ENCODE results near the gene BPIFA3. TPM values are rescaled to one million over a fixed set of nuclear protein-coding genes. Genes with fewer than 3 reads are reported as not detected.

The BPIFA3 gene
- total RNA-seq, 1 donor = not detected

DNA sequence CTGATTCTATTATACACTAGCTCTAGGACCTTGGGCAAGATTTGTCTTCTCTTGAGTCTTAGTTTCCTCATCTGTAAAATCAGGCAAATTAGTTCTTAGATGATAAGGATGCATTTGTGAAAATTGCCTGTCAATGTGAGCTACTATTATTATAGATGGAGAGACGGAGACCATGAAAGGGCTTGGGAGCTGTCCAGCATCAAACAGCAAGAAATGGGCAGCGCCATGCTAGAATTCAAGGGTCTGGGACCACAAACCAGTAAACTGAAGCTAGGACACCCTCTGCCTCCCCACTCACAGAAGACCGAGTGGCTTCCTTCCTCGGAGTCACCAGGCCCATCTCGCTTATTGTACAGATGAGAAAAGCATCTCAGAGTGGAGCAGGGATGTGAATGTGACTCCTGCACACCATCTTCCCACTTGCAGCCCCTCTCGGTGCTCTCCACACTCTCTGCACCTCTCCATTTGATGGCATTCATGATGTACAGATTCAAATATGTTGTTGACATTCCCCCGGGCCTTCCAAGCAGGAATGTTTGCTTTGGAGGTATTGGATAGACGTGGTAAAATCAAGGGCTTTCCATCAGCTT is 24.1 kb upstream of the BPIFA3 start:
- H3K4me1 ChIP-seq (ENCODE audit: insufficient read depth, low read length) = no peaks in the 10 kb centered on the region
- H3K4me3 ChIP-seq (ENCODE audit: low read length) = no peak overlapping the region
- H3K9me3 ChIP-seq (ENCODE audit: low read depth, low read length) = no peaks in the 10 kb centered on the region
- no peaks in the 10 kb centered on the region for H3K27me3 ChIP-seq (ENCODE audit: insufficient read depth, low read length)

DNA sequence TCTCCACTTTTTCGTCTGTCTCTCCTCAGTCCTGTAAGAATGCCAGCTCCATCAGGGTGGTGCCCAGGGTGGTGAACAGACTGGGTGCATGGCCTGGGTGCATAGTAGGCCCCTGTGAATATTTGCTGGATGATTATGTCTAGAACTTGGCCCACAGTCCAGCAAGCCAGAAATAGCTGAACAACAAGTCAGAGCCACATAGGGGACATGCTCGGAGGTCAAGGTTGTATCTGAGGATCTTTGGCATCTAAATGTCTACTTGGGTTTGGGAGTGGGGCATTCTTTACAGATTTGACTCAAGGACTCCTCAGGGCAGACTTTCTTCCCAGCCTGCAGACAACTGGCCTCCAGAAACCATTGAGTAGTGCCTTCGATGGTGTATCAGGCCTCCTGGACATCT is 18.1 kb upstream of the BPIFA3 start:
- no peaks in the 10 kb centered on the region for H3K27me3 ChIP-seq (ENCODE audit: insufficient read depth, low read length)
- no peaks in the 10 kb centered on the region for H3K4me1 ChIP-seq (ENCODE audit: insufficient read depth, low read length)
- H3K4me3 ChIP-seq (ENCODE audit: low read length) = no peak overlapping the region
- H3K9me3 ChIP-seq (ENCODE audit: low read depth, low read length) = no peaks in the 10 kb centered on the region

DNA sequence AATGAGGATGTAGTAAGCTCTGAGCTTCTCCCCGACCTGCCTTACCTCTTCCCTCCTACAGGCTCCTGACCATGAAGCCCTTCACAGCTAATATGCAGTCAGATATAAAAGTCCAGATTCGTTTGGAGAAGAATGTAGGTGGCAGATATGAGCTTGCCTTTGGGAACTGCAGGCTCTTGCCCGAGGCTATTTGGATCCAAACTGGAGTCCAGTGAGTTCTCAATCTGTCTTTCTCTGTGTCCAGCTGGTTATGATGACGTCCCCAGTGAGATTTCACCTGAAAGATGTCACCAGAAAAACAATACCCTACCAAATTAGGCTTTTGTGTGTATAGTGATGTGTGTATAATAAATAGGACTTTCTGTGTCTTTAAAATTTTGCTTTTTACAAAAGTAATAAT is 14.7 kb upstream of the BPIFA3 start:
- H3K27me3 ChIP-seq (ENCODE audit: insufficient read depth, low read length) = no peaks in the 10 kb centered on the region
- H3K4me3 ChIP-seq (ENCODE audit: low read length) = no peak overlapping the region
- no peaks in the 10 kb centered on the region for H3K4me1 ChIP-seq (ENCODE audit: insufficient read depth, low read length)

DNA sequence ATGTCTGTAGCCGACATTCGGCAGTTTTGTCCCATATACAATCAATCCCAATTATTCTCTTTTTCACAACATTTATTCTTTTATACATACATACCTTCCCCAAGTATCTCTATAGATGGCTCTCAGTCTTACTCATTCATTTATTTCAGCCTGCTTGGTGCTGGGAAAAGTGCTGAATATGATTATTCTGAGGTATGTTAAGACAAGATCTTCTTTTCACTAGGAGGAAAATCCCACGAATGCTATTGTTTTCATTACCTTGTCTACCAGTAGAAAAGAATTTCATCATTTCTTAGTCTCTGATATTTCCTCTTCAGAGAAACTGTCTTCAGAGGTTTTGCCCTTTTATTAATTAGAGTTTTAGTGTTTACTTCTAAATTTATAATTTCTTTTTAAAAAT is 13.7 kb upstream of the BPIFA3 start:
- Histone ChIP-seq H3K4me1 (ENCODE audit: insufficient read depth, low read length) (no peaks in the 10 kb centered on the region), H3K27me3 (ENCODE audit: insufficient read depth, low read length) (no peaks in the 10 kb centered on the region), H3K9me3 (ENCODE audit: low read depth, low read length) (no peaks in the 10 kb centered on the region), H3K4me3 (ENCODE audit: low read length) (no peak overlapping the region)

More for the DNA sequence above, 14.7 kb upstream of the BPIFA3 start:
- no peaks in the 10 kb centered on the region for H3K9me3 ChIP-seq (ENCODE audit: low read depth, low read length)

DNA sequence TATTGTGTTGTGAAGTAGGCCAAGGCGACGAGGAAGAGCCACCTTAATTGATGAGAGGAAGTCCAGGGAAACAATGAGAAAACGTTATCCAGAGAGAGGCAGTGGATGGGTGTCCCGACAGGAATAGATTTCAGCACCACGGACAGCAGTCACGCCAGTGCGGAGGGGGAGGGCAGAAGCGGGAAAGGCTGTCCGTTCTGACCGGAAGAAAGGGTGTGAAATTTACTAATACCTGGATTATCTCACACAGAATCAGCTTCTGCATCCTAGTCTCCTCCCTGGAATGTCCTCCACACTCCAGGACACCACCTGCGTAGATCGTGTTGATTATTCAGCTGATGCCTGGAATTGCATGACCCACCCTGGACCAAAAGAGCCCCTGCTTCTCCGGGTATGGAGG is 7.4 kb upstream of the BPIFA3 start:
- H3K4me3 ChIP-seq (ENCODE audit: low read length) = no peak overlapping the region
- H3K27me3 ChIP-seq (ENCODE audit: insufficient read depth, low read length) = peaks cover 5% of the 10 kb centered on the region
- H3K4me1 ChIP-seq (ENCODE audit: insufficient read depth, low read length) = no peaks in the 10 kb centered on the region
- no peaks in the 10 kb centered on the region for H3K9me3 ChIP-seq (ENCODE audit: low read depth, low read length)

DNA sequence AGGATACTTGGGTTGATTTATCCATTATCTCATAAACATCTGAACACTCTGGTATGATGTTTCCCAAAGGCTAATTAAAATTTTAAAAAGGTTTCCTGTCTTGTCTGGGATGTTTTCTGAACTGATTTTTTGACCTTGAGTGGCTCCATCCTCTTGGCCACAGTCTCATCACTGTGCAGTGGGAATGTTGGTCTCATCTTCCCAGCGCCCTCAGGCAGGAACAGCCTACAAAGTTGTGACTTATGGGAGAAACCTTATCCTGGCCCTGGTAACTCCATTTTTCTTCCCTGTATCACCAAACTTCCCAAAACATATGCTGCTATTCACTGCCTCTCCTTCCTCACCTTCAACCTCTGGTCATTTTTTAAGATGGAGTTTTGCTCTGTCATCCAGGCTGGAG is 6.8 kb upstream of the BPIFA3 start:
- no peaks in the 10 kb centered on the region for H3K4me1 ChIP-seq (ENCODE audit: insufficient read depth, low read length)
- no peak overlapping the region for H3K4me3 ChIP-seq (ENCODE audit: low read length)
- peaks cover 5% of the 10 kb centered on the region for H3K27me3 ChIP-seq (ENCODE audit: insufficient read depth, low read length)
- H3K9me3 ChIP-seq (ENCODE audit: low read depth, low read length) = no peaks in the 10 kb centered on the region

DNA sequence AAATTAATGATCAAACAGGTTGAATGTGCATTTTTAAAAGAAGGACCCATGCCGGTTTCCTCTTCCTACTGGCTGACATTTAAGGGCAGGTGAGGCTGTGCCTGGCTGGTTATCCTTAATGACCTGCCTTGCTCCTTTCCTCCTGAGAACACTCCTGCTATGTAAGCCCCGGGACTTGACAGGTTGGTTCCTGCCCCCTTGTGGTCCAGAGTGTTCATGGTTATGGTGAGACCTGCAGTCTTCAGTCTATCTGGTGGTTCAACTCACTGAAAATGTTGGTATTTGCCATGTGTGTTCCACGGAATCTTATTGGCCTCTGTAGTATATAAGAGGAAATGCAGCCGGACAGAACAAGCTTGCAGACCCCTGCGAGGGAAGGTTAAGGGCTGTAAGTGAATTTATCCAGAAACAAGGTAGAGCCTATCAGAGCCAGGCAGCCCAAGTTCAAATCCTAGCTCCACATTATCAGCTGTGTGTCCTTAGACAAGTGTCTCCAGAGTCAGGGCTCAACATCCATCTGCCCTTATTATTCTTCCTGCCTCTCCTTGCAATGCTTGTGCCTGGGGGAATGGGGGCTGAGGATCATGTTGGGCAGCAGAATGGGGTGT is 5.2 kb upstream of the BPIFA3 start:
- Histone ChIP-seq H3K9me3 (ENCODE audit: low read depth, low read length) (no peaks in the 10 kb centered on the region), H3K4me1 (ENCODE audit: insufficient read depth, low read length) (no peaks in the 10 kb centered on the region), H3K4me3 (ENCODE audit: low read length) (no peak overlapping the region), H3K27me3 (ENCODE audit: insufficient read depth, low read length) (peaks cover 5% of the 10 kb centered on the region)

DNA sequence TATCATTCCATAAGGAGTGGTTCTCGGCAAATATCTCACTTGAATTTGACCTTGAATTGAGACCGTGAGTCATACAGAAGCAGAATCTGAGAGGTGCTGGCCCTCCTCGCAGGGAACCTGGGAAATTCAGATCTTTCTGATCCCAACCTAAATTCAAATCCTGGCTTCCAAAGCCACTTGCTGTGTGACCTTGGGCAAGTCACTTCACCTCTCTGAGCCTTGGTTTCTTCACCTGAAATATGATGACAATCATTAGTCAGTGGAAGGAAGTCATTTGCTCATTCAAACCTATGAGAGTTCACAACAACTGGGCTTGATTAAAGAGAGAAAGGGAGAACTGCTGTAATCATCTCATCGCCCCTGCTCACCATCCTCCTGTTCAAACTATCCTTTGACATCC is 7.2 kb downstream of the BPIFA3 start:
- no peaks in the 10 kb centered on the region for H3K9me3 ChIP-seq (ENCODE audit: low read depth, low read length)

DNA sequence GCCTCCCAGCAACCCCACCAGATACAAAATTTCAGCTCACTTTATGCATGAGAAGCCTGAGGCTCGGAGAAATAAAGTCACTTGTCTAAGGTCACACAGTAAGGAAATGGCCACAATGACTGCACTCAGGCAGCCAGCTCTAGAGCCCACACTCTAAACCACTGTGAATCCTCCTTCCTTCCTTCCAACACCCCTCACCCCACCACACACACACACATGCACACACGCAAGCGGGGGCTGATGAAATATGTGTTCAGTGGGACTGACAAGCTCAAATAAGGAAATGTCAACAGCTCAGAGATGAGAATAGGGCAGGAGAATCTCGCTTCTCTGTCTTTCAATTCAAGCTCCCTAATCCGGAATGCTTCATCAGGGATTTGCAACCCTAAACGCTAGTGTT is 12.7 kb downstream of the BPIFA3 start:
- Histone ChIP-seq H3K4me3 (ENCODE audit: low read length) (no peak overlapping the region), H3K4me1 (ENCODE audit: insufficient read depth, low read length) (no peaks in the 10 kb centered on the region)

More for the DNA sequence above, 7.2 kb downstream of the BPIFA3 start:
- Histone ChIP-seq H3K4me3 (ENCODE audit: low read length) (no peak overlapping the region), H3K27me3 (ENCODE audit: insufficient read depth, low read length) (no peaks in the 10 kb centered on the region), H3K4me1 (ENCODE audit: insufficient read depth, low read length) (no peaks in the 10 kb centered on the region)

DNA sequence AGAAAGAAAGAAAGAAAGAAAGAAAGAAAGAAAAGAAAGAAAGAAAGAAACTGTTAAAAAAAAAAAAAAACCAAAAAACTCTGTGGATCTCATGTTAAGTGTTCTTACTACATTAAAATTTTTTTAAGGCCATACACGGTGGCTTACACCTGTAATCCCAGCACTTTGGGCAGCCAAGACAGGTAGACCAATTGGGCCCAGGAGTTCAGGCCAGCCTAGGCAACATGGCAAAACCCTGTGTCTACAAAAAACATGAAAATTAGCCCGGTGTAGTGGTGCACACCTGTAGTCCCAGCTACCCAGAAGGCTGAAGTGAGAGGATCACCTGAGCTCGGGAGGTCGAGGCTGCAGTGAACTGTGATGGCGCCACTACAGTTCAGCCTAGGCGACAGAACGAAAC is 14.1 kb downstream of the BPIFA3 start:
- H3K9me3 ChIP-seq (ENCODE audit: low read depth, low read length) = no peaks in the 10 kb centered on the region
- no peaks in the 10 kb centered on the region for H3K27me3 ChIP-seq (ENCODE audit: insufficient read depth, low read length)
- H3K4me1 ChIP-seq (ENCODE audit: insufficient read depth, low read length) = no peaks in the 10 kb centered on the region
- no peak overlapping the region for H3K4me3 ChIP-seq (ENCODE audit: low read length)

More for the DNA sequence above, 12.7 kb downstream of the BPIFA3 start:
- no peaks in the 10 kb centered on the region for H3K9me3 ChIP-seq (ENCODE audit: low read depth, low read length)
- no peaks in the 10 kb centered on the region for H3K27me3 ChIP-seq (ENCODE audit: insufficient read depth, low read length)

DNA sequence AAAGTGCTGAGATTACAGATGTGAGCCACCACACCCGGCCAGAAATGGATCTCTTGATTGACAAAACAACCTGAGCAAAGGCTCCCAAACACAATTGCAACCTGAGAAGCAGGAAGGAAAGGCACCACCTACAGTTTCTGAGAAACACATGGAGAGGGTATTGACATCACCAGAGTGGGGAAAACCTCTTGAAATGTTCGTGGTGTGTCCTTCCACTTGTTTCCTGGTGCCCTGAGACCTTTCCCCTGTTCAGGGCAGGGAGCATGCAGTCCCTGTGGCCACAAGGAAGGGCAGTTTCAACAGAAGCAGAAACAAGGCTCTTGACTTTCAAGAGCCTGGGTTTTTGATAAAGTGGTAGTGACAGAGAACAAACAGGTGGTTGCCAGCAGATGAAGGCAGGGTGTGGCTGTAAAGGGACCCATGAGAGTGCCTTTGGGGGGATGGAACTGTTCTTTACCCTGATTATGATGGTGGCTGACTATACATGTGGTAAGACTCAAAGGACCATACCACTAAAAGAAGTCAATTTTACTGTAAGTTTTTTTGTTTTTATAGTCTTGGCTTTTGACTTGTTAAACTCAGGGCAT is 15.4 kb downstream of the BPIFA3 start:
- no peaks in the 10 kb centered on the region for H3K9me3 ChIP-seq (ENCODE audit: low read depth, low read length)
- no peaks in the 10 kb centered on the region for H3K4me1 ChIP-seq (ENCODE audit: insufficient read depth, low read length)
- no peak overlapping the region for H3K4me3 ChIP-seq (ENCODE audit: low read length)
- no peaks in the 10 kb centered on the region for H3K27me3 ChIP-seq (ENCODE audit: insufficient read depth, low read length)

DNA sequence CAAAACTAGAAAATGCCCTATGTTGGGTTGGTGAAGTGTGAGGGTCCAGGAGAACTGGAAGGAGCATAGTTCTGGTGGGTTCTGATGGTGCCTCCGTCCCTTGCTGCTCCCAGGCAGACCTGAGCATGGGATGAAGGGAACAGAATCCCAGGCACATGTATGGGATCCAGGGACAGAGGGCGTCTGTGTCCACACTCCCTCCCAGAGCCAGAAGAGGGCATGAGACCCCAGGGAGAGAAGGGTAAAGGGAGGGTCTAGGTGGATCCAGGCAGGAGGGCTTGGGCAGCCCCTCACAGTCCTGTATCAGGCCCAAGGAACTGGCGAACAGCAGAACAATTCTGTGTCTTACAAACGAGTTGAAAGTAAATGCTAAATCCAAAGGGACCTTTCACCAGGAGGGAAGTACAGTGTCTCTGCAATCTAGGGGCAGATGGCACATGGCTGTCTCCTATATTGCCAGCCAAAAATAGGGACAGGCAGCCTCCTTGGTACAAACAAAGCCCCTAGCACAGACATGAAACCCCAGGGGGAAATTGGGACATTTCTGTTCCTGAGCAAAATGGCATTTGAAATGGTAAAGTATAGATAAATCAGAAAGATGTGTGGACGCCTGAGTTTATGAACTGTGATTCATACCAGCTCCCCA is 16.1 kb downstream of the BPIFA3 start:
- Histone ChIP-seq H3K4me1 (ENCODE audit: insufficient read depth, low read length) (no peaks in the 10 kb centered on the region), H3K4me3 (ENCODE audit: low read length) (no peak overlapping the region), H3K9me3 (ENCODE audit: low read depth, low read length) (no peaks in the 10 kb centered on the region), H3K27me3 (ENCODE audit: insufficient read depth, low read length) (no peaks in the 10 kb centered on the region)

DNA sequence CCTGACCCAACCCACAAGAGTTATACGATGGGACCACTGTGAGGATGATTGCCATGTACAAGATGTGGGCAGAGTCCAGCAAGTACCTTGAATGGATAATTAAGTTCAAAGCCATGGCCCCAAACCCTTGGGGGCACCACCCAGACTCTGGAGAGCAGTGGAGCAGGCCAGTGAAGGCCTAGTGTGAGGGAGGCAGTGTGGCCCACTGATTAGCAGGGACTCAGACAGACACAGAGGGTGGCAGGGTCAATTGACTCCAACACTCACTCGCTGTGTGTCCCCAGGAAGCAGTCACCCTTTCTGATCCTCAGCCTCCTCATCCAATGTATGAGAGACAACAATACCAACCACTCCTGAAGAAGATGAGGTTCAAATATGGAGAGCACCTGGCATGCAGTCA is 16.9 kb downstream of the BPIFA3 start:
- H3K27me3 ChIP-seq (ENCODE audit: insufficient read depth, low read length) = no peaks in the 10 kb centered on the region
- no peaks in the 10 kb centered on the region for H3K9me3 ChIP-seq (ENCODE audit: low read depth, low read length)
- no peaks in the 10 kb centered on the region for H3K4me1 ChIP-seq (ENCODE audit: insufficient read depth, low read length)
- no peak overlapping the region for H3K4me3 ChIP-seq (ENCODE audit: low read length)

DNA sequence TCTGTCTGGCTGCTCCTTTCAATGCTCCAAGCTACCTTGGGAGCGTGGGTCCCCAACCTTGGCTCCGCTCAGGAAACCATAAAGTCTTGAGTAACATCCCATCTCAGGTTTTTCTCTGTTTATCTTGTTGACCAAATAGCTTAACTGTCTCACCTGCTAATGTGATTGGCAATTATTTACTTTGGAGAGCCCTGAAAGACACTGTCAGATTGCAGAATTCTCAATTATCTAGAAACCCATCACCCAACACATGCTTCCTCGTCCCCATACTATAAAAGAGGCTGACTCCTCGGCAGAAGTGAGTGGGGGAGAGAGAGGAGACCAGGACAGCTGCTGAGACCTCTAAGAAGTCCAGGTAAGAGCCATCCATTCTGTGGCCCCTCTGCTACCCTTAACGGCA is 18.5 kb downstream of the BPIFA3 start, which contains the start of gene BPIFA1:
BPIFA1 (plus strand) TSS at position 301 of the 400 bp plus-strand sequence. CDS start 1,716 bp downstream, outside the sequence.
- no peak within 1 kb of the TSS for H3K4me3 ChIP-seq (ENCODE audit: low read length)
- H3K27me3 ChIP-seq (ENCODE audit: insufficient read depth, low read length) = no peaks in the 10 kb centered on the region
- no peaks in the 10 kb centered on the region for H3K4me1 ChIP-seq (ENCODE audit: insufficient read depth, low read length)
- no peaks in the 10 kb centered on the region for H3K9me3 ChIP-seq (ENCODE audit: low read depth, low read length)

DNA sequence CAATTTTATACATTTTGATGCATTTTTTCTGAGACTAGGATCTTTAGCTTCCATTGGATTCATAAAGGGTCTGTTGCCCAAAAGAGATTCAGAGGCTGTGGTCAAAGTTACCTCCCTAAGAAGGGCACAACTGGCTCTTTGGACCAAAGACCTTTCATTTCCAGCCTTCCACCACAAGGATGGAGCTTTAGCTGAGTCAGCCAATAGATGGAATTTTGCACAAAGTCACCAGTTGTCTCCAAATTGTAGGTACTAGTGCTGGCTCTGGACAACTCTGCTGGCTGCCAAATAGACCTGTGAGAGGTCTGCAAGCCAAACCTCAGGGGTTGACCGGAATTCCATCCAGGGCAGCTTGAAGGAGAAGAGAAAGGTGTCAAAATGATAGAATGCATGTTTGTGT is 19.2 kb downstream of the BPIFA3 start:
- no peaks in the 10 kb centered on the region for H3K4me1 ChIP-seq (ENCODE audit: insufficient read depth, low read length)
- no peaks in the 10 kb centered on the region for H3K27me3 ChIP-seq (ENCODE audit: insufficient read depth, low read length)
- H3K9me3 ChIP-seq (ENCODE audit: low read depth, low read length) = no peaks in the 10 kb centered on the region
- H3K4me3 ChIP-seq (ENCODE audit: low read length) = no peak overlapping the region

Measured in mononuclear cell (primary cell).